ENCODE data around the gene SIL1. TPM values are rescaled to one million over a fixed set of nuclear protein-coding genes. Genes with fewer than 3 reads are reported as not detected.

The SIL1 gene
- polyA plus RNA-seq, 2 of the 4 experiments (the other 2 are of a cell fraction): 27.6 to 45.5 TPM

DNA sequence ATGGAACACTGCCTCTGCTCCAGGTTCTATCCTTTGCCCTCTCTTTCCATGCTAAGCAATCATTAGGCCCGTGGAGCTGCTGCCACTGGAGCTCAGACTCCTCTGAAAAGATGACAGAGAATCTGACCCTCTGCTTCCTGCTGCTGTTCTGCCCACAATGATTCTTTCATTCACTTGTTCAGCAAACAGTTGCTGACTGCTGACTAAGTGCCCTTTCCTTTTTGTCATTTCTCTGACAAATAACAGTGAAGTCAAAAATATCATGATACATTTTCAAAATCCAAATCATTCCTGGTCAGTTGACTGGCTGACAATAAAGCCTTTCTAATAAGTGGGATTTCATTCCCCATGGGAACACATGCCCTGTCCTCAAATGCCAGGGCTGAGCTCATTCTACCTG, 110.1 kb downstream of the SIL1 start:
- Histone ChIP-seq H3K4me2 (no peak overlapping the region), H3K4me1 (no peaks in the 10 kb centered on the region), H3K4me3 (no peak overlapping the region), H3K9me3 (no peaks in the 10 kb centered on the region), H3K27ac (no peak overlapping the region)
- DNase-seq (ENCODE audit: low read depth in 1 of 2, low spot score in 1 of 2): no peak
- CTCF ChIA-PET: interaction anchor here (1.1 kb wide), 1 partner anchor 149 kb away, joined by 5 read pairs; no protein-coding TSS in a partner anchor
- FAIRE-seq: no peak
- ATAC-seq: no peak
- TF ChIP-seq PHF8 (IDR thresholded peaks at IDR 0.05; ENCODE audit: borderline replicate concordance, low read depth) (no peak), RNF2 (IDR thresholded peaks at IDR 0.05; ENCODE audit: borderline replicate concordance, low read depth) (no peak), CEBPB (IDR thresholded peaks at IDR 0.05) (no peak)
- 33% methylated on average over 1 of the region's 1 CpG for WGBS (ENCODE audit: missing lambda C conversion rate)
- POLR2A ChIA-PET: no interaction called here

- FAIRE-seq: no peak
- CTCF ChIA-PET: no interaction called here
Observed at GRCh38 chr5:139082813-139083498, 115.2 kb downstream of the SIL1 start.

More at GRCh38 chr5:139082813-139083498, 115.2 kb downstream of the SIL1 start:
- DNase-seq (ENCODE audit: low read depth in 1 of 2, low spot score in 1 of 2) (no peak), ATAC-seq (no peak)
- H3K9me3 ChIP-seq: no peaks in the 10 kb centered on the region
- H3K4me3 ChIP-seq: no peak overlapping the region
- no peak overlapping the region for H3K27ac ChIP-seq
- POLR2A ChIA-PET: no interaction called here
- WGBS (ENCODE audit: missing lambda C conversion rate): 87% methylated on average over 2 of the region's 2 CpGs
- H3K4me1 ChIP-seq: no peaks in the 10 kb centered on the region
- no peak for TF ChIP-seq SREBF2 (IDR thresholded peaks at IDR 0.05)
- TF ChIP-seq BCL3 (IDR thresholded peaks at IDR 0.05): no peak
- TF ChIP-seq CTCF (IDR thresholded peaks at IDR 0.05): no peak
- TF ChIP-seq RFX5 (IDR thresholded peaks at IDR 0.05): no peak
- no peak for TF ChIP-seq EP300 (IDR thresholded peaks at IDR 0.05)
- TF ChIP-seq CBX2 (IDR thresholded peaks at IDR 0.05; ENCODE audit: borderline replicate concordance, low read depth): no peak
- no peak for TF ChIP-seq MYC (IDR thresholded peaks at IDR 0.05; ENCODE audit: borderline replicate concordance, low read length)
- no peak for TF ChIP-seq TP53 (CRISPR knock-in tag; IDR thresholded peaks at IDR 0.05)
- TF ChIP-seq, protein P1, sequence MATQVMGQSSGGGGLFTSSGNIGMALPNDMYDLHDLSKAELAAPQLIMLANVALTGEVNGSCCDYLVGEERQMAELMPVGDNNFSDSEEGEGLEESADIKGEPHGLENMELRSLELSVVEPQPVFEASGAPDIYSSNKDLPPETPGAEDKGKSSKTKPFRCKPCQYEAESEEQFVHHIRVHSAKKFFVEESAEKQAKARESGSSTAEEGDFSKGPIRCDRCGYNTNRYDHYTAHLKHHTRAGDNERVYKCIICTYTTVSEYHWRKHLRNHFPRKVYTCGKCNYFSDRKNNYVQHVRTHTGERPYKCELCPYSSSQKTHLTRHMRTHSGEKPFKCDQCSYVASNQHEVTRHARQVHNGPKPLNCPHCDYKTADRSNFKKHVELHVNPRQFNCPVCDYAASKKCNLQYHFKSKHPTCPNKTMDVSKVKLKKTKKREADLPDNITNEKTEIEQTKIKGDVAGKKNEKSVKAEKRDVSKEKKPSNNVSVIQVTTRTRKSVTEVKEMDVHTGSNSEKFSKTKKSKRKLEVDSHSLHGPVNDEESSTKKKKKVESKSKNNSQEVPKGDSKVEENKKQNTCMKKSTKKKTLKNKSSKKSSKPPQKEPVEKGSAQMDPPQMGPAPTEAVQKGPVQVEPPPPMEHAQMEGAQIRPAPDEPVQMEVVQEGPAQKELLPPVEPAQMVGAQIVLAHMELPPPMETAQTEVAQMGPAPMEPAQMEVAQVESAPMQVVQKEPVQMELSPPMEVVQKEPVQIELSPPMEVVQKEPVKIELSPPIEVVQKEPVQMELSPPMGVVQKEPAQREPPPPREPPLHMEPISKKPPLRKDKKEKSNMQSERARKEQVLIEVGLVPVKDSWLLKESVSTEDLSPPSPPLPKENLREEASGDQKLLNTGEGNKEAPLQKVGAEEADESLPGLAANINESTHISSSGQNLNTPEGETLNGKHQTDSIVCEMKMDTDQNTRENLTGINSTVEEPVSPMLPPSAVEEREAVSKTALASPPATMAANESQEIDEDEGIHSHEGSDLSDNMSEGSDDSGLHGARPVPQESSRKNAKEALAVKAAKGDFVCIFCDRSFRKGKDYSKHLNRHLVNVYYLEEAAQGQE (IDR thresholded peaks at IDR 0.05): no peak
- TF ChIP-seq NR3C1 (IDR thresholded peaks at IDR 0.05): no peak
- no peak overlapping the region for H3K4me2 ChIP-seq

Data from A549 (cell line).